GM19463 (cell line): ENCODE measurements around the gene SCGB1C2.
A peak's percentile ranks its signal among the peaks of the same experiment; 100 is the strongest.
"Not testable (repeated sequence)": the region's sequence is repeated elsewhere in the genome, so short reads cannot be mapped to it uniquely, and the experiment has no call there.

Experiments
- ATAC-seq: cut with Tn5 transposase; IDR thresholded peaks from one replicate; pipeline ENCODE4 v1.9.1; 2021; ENCODE audit warnings: mild to moderate bottlenecking, moderate library complexity; ENCODE audit not compliant: unreplicated experiment

The SCGB1C2 gene

GRCh38 chr17:137166-137807 lies at the start of gene SCGB1C2:
TSS of gene SCGB1C2 (plus strand) at chr17:137569. CDS start at chr17:137591, 22 bp downstream.
- ATAC-seq, result not testable (repeated sequence)

- not testable (repeated sequence) for ATAC-seq
Measured at GRCh38 chr17:113111-113510, 24.3 kb upstream of the SCGB1C2 start.

DNA sequence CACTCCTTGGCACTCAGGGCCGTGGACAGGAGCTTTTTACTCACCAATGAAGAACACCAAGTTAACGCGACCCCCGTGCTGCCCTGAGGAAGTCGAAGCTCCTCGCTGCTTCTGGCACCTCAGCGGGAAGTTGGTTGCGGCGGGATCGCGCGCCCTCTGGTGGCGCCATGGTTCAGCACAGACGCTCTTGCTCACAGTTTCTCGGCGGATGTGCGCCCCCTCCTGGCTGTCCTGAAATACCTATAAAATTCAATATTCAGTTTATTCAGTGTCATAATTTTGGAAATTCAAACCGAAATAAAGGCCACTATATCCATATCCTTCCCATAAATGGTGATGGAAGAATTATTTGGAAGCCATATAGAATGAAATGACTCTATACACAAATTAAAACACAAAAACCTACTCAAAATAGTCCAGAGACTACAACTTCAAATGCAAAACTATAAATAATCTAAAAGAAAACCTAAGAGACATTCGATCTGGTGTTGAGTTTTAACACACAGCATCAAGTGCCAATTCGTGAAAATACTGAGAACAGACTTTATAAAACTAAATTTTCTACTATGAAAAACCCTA lies 18.9 kb upstream of the SCGB1C2 start:
- not testable (repeated sequence) for ATAC-seq

- ATAC-seq, result not testable (repeated sequence)
Measured at GRCh38 chr17:133932-134331, 3.4 kb upstream of the SCGB1C2 start.

- peak; percentile 72 for ATAC-seq
Measured at GRCh38 chr17:134332-134785, 3.0 kb upstream of the SCGB1C2 start.

DNA sequence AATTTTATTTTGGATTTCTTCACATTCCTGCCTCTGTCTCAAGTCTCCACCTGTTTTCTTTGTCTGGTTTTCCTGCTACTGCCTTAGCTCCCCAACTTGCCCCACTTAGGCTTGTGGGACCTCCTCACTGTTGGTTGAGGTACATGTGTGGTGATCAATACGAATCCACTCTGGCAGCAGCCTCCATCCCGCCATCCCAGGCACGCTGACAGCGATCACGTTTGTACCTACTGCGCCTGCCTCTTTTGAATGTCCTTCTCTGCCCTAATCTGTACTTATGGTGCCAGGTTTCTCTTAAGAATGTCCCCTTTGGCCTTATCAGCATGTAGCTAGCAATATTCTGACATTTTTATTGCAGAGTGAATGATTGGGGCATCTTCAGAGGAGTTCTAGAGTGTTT lies 2.3 kb upstream of the SCGB1C2 start:
- ATAC-seq, result not testable (repeated sequence)

DNA sequence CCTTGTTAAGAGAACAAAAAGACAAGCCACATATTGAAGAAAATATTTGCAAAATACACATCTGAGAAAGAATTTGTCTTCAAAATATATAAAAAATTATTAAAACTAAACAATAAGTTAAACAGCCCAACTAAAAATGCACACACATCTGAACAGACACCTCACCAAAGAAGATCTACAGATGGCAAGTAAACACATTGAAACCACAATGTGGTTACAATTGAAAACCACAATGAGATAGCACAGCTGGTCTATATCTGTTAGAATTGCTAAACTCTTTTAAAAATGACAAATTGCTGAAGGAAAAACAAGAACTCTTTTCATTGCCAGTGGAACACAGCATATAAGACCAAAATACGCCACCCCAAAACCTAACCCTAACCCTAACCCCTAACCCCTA lies 1.5 kb upstream of the SCGB1C2 start:
- ATAC-seq, result not testable (repeated sequence)

- peak; percentile 60 for ATAC-seq
Measured at GRCh38 chr17:136531-136930, 838 bp upstream of the SCGB1C2 start.

DNA sequence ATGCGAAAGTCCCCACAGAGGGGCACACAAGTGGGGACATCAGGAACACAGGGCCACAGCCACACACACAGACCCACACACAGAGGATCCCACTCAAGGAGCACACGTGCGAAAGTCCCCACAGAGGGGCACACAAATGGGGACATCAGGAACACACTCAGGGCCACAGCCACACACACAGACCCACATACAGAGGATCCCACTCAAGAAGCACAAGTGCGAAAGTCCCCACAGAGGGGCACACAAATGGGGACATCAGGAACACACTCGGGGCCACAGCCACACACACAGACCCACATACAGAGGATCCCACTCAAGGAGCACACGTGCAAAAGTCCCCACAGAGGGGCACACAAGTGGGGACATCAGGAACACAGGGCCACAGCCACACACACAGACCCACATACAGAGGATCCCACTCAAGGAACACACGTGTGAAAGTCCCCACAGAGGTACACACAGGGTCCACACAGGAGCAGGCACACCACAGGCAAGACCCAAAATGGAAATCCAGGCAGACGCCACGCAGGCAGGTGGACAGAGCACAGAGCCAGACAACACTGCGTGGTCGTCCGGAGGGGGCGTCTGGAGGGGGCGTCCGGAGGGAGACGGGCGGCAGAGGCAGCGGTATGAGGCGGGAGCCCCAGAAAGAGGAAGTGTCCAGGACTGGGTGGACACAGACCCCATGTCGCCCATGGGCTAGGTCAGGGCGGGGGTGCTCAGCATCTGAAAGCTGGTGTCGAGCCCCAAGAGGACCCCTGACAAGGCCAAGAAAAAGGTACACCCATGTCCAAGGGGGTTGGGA lies 2.2 kb downstream of the SCGB1C2 start:
- not testable (repeated sequence) for ATAC-seq

DNA sequence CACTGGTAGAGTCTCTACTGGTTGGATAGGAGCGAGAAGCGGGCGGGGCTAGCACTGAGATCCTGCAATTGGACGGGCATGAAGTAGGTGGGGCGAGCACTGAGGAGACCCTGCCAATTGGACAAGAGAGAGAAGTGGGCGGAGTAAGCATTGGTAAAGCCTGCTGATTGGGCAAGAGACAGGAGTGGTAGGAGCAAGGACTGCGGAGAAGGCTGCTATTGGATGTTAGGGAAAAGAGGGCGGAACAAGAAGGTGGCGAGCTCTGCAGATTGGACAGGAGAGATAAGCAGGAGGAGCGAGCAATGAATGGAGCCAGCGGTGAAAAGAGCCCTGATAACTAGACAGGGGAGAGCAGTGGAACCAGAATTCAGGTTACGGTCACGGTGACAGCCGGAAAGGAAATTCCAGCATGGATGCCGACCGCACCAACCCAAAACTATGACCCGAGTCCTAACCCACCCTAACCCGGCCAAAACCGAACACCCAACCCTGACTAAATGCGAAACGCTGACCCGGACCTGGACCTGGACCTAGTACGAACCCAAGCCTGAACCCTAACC lies 4.8 kb downstream of the SCGB1C2 start:
- no peak for ATAC-seq

DNA sequence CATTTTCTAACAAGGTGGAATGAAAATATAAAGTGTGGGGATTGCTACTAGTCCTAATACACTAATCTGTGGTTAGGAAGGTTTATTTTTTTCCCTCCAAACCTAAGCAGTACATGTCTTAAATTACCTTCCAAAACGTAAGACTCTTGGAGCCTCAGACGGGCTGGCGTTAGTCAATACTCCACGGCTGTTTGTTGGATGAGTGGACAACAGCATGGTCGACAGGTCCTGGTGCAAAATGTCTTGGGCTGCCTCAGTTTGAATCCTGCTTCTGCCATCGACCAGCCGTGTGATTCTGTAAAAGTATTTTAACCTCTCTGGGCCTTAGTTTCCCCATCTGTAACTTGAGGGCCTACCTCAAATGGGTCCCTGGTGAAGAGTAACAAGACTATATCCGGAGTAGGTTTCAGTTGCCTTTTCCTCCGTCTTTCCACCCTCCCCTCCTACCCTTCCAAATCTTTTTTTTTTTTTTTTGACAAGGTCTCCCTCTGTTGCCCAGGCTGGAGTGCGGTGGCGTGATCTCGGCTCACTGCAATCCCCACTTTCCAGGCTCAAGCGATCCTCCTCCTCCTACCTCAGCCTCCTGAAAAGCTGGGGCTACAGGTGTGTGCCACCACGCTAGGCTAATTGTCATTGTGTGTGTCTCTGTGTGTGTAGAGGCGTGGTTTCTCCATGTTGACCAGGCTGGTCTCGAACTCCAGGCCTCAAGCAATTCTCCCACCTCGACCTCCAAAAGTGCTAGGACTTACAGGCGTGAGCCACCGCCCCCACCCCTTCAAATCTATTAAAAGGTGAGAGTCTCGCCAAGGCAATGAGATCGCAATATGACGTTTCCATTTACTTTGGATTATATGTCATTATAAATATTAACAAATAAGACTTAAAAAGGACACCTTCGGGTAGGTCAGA lies 5.8 kb downstream of the SCGB1C2 start:
- no peak for ATAC-seq

GRCh38 chr17:143785-144281 lies 6.5 kb downstream of the SCGB1C2 start:
- ATAC-seq, result no peak

- ATAC-seq, result no peak
Measured at GRCh38 chr17:144936-145670, 7.7 kb downstream of the SCGB1C2 start.

- ATAC-seq, result no peak
Measured at GRCh38 chr17:145671-146541, 8.5 kb downstream of the SCGB1C2 start.

- ATAC-seq, result no peak
Measured at GRCh38 chr17:146546-146945, 9.2 kb downstream of the SCGB1C2 start.

- no peak for ATAC-seq
Measured at GRCh38 chr17:146983-147761, 9.8 kb downstream of the SCGB1C2 start.

DNA sequence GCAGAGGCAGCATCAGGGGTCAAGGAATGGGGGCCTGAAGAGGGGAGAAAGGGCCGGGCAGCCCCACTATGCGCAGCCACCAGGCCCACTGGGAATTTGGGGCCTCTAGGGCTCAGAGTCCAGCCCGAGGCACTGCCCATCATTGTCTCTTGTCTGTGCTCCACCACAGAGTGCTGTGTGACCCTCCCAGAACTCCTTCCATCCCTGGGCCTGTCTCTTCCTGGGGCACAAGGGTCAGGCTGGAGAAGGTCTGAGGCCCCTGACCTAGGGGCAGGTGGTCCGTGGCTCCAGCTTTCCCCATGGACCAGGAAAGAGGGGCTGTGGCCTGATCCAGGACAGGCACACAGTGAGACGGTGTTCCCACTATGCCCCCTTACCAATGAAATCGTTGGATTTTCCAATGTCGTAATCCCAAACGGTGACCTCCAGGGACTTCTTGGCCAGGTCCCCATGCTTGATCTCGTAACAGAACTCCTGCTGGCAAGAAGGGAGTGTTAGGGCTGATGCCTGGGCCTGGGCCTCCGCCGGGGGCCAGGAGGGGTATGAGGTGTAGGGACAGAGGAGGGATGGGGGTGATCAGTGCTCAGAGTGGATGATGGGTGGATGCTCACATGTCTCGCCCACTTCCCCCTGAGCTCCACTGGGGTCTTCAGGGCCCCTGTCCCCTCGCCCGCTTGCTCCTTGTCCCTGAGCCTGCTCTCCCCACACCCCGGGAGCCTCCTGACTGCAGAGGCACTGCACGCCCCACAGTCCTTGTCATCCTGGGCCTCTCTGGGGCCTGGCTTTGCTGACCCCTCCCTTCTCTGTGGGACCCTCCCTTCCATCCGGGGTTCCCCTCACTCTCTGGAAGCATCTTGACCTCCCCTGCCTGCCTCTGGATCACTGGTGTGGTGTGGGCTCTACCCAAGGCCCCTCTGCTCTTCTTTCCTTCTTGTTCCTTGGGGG lies 10.7 kb downstream of the SCGB1C2 start:
- no peak for ATAC-seq
